Omental fat pad (tissue), 4 donors: ENCODE data around the gene OSMR. TPM values are rescaled to one million over a fixed set of nuclear protein-coding genes. Genes with fewer than 3 reads are reported as not detected.

ENCODE experiments used
- ATAC-seq: fragments of 150-250 bp; one replicate; pipeline ENCODE4 v1.9.1; 2016; ENCODE audit warnings: mild to moderate bottlenecking, moderate library complexity; ENCODE audit not compliant: low FRiP score
- DNase-seq: peaks from one replicate; pipeline ENCODE4 v3.0.0-alpha.2; 2019; ENCODE audit warnings: low spot score
- total RNA-seq, 4 donors: library from RNA; depleted of rRNA; stranded (reverse); fragments of >200 nt; gene quantifications; one replicate each; pipeline ENCODE4 v1.1.0, GENCODE V29; 2016
- TF ChIP-seq, protein P1 (sequence below), 3 donors: fragments of 450-650 bp; IDR thresholded peaks; one replicate each; pipeline ENCODE4 v1.5.1; 2016 to 2017; ENCODE audit warnings: antibody characterized with exemption in 3 of 3, mild to moderate bottlenecking in 3 of 3, moderate library complexity in 2 of 3

The OSMR gene
- total RNA-seq: 100 to 1,000 TPM in 3 of 4 donors, 10 to 100 TPM in 1; 51.7 to 180 (median 108) TPM

DNA sequence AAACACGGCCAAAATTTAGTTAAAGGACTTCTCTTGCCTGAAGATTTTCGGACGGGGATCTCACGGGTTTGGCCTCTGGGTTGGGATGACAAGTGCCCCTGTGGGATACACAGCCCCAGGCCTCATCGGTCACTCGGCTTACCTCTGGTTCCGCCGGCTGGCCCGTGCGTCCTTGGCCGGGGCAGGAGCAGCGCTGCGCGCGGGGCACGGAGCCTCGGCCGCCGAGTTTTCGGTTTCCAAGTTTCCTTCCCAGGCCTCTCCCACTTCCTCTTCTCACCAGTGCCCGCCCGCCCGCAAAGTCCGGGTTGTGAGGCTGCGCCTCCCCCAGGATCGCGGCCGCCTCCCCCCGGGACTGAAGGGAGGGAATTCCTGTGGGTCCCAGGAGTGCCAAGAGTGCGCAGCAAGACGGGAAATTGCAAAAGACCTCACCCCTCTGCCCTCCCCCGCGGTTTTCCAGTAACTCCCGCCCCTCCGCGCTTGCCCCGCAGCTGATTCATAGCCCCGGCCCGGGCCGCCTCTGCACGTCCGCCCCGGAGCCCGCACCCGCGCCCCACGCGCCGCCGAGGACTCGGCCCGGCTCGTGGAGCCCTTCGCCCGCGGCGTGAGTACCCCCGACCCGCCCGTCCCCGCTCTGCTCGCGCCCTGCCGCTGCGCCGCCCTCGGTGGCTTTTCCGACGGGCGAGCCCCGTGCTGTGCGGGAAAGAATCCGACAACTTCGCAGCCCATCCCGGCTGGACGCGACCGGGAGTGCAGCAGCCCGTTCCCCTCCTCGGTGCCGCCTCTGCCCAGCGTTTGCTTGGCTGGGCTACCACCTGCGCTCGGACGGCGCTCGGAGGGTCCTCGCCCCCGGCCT is at the start of gene OSMR:
OSMR (plus strand) TSS at position 487 of the 853 bp plus-strand sequence. CDS start 23,033 bp downstream, outside the sequence.
- peak; percentile 74 for DNase-seq
- TF ChIP-seq, protein P1, sequence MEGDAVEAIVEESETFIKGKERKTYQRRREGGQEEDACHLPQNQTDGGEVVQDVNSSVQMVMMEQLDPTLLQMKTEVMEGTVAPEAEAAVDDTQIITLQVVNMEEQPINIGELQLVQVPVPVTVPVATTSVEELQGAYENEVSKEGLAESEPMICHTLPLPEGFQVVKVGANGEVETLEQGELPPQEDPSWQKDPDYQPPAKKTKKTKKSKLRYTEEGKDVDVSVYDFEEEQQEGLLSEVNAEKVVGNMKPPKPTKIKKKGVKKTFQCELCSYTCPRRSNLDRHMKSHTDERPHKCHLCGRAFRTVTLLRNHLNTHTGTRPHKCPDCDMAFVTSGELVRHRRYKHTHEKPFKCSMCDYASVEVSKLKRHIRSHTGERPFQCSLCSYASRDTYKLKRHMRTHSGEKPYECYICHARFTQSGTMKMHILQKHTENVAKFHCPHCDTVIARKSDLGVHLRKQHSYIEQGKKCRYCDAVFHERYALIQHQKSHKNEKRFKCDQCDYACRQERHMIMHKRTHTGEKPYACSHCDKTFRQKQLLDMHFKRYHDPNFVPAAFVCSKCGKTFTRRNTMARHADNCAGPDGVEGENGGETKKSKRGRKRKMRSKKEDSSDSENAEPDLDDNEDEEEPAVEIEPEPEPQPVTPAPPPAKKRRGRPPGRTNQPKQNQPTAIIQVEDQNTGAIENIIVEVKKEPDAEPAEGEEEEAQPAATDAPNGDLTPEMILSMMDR (IDR thresholded peaks at IDR 0.05): no peak
- peak; percentile 97 for ATAC-seq

DNA sequence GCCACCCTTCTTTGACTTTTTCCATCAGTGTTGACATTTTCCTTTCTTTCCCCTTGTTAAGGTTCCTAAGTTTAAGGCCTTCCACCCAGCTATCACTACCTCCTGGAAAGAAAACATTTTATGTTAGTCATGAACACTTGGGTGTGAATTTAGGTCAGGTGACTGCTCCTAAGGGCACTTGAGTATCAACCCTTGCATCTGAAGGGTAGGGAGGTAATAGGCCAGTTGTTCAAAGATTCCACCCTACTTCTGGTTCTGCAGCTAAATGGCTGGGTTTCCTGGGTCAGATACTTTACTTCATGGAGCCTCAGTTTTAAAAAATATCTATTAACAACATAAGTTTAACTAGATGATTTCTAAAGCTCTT is 49.1 kb upstream of the OSMR start:
- TF ChIP-seq, protein P1 (IDR thresholded peaks at IDR 0.05): no peak
- no peak for ATAC-seq
- DNase-seq: no peak

DNA sequence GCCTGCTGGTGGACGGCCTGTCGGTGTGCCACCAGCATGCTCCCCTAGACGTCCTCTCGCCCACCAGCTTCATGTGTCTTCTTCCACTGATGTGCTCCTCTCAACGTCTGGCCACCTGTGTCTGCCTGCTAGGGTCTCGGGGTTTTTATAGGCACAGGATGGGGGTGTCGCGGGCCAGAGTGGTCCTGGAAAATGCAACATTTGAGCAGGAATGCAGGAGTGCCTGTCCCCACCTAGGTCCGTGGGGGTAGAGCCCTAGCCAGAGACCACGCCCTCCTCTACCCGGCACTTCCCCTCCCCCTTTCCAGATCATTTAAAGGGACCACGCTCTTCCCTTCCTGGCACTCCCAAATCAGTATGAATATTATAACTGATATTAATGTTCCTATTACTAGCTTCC is 48.0 kb upstream of the OSMR start:
- no peak for DNase-seq
- ATAC-seq: no peak
- TF ChIP-seq, protein P1 (IDR thresholded peaks at IDR 0.05): no peak

DNA sequence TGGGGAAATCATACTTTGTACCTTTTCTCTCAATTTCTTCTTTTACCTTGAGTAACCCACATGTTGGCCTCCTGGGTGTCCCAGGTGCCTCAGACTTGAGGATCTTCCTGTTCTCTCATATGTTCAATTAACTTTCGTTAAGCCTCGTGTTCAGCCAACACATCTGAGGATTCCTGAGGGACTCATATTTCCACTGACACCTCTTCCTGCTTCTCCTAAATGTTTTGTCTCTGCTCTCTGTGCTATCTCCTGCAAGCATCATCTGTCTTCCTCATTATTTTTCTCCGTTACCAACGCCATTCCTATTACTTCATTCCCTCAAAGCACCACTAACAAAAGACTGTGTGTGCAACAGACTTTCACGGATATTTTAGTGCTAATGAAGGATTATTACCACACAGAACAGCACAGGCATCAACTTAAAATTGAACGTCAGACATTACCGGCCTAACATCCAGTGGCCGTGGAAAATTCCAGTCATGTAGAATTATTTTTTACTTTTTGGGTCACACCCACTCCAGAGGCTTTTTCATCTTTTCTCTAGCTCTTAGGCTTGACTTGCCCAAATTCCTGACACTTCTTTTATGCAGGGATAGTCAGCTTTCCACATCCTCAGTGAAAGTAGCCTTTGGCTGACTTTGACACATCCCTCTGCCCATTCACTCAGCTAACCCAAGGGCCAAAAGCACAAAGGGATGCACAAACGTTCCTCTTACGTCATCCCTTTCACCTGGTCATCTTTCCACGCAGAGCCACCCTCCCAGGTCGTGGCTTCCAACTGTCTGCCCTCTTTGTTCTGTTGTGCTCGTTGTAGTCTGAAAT is 46.0 kb upstream of the OSMR start:
- DNase-seq: no peak
- TF ChIP-seq, protein P1 (IDR thresholded peaks at IDR 0.05): no peak
- no peak for ATAC-seq

DNA sequence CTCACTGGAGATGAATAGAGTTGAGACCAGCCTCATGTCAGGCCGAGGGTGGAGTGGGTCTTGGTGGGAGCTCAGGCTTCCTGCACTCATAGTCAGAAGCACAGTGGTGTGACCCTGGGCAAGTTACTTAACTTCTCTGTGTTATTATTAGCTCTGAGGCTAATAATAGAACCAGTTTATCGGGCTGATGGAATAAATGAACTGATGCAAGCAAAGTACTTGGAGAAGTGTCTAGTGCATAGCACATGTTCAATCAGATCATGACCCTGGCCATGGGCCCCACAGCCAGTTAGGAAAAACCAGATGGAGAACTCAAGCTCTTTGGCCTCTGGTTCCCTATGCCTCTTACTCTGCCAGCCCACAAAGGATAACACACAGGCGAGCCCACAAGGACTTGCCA is 45.3 kb upstream of the OSMR start:
- DNase-seq (no peak), ATAC-seq (no peak)
- TF ChIP-seq, protein P1 (IDR thresholded peaks at IDR 0.05): no peak

GRCh38 chr5:38802125-38802524 is 43.7 kb upstream of the OSMR start:
- ATAC-seq (no peak), DNase-seq (no peak)
- TF ChIP-seq, protein P1 (IDR thresholded peaks at IDR 0.05): no peak
